GM15510 (cell line): ENCODE measurements around the gene TRAF5.

Experiments
- POLR2A ChIP-seq: IDR thresholded peaks from 3 replicates; pipeline ENCODE4 v1.6.1; 2011; ENCODE audit warnings: borderline replicate concordance; ENCODE audit not compliant: insufficient read length; ENCODE audit errors: extremely low read depth

Gene TRAF5, protein sequence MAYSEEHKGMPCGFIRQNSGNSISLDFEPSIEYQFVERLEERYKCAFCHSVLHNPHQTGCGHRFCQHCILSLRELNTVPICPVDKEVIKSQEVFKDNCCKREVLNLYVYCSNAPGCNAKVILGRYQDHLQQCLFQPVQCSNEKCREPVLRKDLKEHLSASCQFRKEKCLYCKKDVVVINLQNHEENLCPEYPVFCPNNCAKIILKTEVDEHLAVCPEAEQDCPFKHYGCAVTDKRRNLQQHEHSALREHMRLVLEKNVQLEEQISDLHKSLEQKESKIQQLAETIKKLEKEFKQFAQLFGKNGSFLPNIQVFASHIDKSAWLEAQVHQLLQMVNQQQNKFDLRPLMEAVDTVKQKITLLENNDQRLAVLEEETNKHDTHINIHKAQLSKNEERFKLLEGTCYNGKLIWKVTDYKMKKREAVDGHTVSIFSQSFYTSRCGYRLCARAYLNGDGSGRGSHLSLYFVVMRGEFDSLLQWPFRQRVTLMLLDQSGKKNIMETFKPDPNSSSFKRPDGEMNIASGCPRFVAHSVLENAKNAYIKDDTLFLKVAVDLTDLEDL

DNA sequence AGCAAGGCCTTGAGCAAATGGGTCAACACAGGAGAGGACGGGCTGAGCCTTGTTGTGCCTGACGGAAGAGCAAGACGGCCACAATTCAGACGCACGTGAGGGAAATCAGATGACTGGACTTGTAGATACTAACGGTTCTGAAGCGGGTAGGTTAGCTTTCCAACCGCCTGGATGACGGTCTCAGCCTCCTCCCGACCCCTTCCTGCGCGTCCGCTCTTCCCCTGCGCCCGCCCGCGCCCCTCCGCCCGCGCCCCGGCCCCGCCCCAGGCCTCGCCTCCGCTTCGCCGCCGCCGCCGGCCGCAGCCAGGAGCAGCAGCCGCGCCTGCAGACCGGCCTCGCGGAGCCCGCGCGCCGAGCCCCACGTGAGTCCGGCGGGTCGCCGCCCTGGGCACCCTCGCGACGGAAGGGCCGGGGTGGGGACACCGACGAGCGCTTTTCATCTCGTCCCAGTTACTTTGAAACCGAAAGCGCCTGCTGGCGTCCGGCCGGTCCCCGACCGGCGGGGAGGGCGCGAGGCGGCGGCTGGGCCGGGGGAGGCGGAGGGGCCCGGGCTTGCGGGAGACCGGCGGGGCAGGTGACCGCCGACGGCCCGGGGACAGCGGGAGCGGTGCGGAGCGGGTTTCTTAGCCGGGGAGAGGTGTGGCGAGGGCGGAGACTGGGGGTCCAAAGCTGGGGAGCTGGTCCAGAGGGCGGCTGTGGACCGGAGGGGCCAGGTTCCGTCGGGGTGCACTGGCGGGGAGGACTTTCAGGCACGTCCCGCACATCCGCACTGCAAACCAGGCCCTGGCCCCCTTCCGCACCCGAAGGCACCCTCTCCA is at the start of gene TRAF5:
Gene TRAF5, plus strand, starts transcription at position 306 of the 818 bp plus-strand sequence. CDS start 26,407 bp downstream, outside the sequence.
- TF ChIP-seq POLR2A = peak; percentile 81

DNA sequence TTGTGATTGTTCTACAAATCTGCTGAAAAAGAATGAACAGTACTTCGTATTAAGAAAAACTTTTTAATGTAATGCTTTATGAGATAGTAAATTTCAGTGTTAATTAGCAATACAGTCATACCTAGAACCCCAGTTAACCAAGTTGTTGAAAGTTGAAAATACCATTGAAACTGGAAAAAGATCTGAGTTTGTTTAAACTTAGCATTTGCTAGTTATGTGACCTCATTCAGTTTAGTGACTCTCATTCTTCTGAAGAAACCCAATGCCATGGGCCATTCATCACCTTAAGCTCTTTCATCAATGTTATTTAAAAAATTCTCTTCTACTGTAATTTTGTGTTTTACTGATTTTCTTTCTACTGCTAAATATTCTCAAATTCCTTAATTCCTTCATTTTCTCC is 47.3 kb upstream of the TRAF5 start:
- no peak for TF ChIP-seq POLR2A

DNA sequence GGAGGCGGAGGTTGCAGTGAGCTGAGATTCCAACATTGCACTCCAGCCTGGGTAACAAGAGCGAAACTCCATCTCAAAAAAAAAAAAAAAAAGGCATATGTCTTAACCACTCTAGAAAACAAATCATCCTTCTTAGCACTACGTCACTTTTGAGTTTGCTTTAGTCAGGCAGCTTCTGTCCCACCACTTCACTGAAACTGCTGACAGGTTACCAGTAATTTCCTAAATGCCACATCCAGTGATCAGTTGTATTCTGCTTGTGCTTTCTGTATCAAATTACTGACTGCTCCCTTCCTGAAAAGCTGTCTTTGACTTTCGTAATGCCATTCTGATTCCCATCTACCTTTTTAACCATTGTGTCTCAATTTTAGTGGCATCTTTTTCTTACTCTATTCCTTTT is 45.7 kb upstream of the TRAF5 start:
- TF ChIP-seq POLR2A = no peak

DNA sequence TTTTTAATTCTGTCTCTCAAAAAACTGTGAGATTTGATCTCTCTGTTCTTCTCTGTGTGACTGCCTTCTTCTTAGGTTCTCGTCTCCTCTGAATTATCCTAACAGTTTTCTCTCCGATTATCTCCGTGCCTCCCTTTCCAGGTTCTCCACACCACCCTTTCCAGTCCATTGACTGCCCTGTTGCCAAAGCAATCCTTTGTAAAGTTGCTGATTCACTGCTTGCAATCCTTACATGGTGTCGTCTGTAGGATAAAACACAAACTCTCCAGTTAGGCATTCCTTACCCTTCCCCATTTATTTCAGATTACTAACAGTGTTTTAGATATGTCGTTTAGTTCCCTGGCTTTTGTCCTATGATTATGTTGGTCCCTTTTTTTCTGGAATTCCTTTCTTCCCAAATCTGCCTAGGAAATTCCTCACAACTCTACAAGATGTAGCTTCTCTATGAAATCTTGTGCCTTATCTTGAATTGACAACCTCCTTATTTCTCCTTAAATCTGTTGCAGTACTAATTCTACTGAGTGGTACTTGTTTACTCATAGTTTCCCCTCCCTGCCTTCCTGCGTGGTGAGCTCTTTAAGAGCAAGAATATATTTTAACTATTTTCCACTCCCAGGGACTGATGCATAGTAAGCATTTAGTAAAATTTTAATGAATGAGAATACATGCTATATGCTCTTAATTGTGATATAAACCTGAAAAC is 45.2 kb upstream of the TRAF5 start:
- no peak for TF ChIP-seq POLR2A

DNA sequence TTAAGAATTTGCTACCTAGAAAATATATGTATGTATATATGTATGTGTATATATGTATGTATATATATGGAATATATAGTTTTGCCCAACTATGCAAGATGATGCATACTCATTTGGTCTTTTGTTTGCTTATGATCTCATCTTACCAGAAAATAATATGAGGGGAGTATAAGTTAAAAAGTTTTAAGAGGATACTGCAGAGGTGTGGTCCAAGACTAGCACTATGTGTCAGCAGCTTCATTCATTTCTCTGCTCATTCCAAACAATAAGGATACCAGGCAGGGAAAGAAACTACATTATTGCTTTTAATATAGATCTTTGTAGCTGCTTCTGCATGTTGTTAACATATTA is 44.6 kb upstream of the TRAF5 start:
- TF ChIP-seq POLR2A = no peak

DNA sequence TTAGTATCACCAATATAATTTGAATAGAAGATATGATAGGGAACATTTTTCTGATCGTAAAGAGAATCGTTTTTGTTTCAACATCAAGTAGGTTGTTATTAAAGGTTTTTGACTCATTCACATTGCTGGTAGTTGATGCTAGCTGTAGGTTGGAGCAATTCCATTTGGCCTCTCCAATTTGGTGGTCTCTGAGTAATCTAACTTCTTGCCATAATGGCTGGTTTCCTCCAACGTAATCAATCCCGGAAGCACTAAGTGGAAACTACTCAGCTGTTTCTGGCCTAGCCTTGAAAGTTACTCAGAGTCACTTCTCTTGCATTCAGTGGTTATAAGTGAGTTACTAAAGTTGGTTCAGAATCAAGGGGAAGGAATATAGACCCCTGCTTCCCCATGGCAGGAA is 41.4 kb upstream of the TRAF5 start:
- no peak for TF ChIP-seq POLR2A

DNA sequence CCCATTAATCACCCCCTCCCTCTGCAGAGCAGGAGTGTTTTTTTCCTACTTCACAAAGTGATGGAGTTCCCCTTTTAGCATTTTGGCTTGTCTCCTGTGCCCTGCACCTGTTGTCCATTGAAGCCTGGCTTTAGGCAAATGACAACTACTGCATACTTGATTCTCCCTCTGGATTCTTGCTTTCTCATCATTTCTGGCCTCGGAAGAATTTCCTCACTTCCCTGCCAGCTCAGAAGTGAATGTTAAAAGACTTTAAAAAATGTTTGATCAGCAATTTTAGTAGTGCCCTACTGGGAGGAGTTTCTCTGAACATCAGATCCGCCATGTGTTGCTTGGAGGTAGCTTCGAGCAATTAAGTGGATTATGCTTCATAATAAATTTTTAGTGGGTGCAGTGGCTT is 39.4 kb upstream of the TRAF5 start:
- TF ChIP-seq POLR2A = no peak

DNA sequence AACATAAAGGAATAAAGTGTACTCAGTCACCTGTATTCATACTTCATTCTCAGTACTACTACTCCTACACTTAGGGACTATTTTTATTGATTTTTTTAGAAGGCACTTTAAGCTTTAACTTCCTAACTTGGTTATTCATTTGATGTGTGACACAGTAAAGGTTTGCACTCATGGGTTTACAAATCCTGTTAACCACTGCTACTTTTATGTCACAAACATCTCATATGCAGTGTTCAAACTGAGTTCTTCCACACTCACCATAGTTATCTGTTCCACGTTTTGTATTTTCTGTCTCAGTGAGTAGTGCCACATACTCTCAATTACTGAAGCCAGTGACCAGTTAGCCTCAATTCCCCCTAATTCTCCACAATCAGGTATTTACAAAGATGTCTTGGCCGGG is 34.2 kb upstream of the TRAF5 start:
- TF ChIP-seq POLR2A = no peak

DNA sequence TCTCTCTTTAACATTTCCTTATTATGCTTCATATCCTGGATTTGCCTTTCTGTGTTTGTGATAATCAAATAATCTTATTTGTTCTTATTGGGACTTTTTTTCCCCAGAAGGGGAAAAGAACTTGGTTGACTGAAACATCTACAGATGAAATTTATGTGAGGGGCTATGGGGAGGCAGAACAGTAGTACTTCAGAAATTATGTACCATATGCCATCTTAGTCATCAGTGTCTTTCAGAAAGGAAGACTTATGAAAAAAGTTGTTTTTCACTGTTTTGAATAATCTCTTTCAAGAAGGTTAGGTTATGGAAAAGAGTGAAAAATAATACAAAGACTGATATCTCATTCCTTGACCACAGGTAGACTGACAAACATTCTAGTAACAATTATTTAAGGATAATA is 30.2 kb upstream of the TRAF5 start:
- no peak for TF ChIP-seq POLR2A

DNA sequence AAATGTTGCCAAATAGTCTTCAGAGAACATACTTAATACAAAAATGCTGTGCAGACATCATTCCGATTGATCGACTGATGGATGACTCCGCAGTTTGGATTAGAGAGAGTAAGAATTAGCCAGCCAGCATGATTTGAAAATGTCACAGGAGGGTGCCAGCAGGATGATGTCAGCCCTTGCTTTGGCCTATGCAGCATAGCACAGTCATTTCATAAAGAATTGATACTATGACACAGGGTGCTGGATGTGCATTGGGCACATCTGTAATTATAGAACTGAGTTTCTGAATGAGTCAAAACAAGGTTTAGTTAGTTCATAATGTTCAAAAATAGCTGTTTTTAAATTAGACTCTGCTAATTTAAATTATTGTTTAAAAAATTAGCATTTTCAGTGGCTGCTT is 21.6 kb upstream of the TRAF5 start:
- TF ChIP-seq POLR2A = no peak

DNA sequence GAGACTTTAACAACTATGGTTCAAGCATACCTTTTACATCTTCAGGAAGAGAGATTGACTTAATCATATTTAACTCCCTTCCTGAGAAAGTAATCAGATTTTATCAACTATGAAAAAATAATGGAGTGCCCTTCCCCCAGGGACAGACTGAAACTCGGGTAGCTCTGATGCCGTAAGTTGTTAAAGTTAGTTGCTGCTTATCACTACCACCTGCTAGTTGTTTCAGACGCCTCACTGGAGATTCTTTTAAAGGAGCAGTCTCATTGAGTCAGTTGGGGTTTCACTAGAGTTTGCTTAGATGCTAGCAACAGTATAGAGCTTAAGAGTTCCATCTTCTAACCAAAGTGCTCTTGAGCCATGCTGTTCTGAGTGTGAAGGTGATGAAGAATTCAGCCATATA is 17.0 kb upstream of the TRAF5 start:
- no peak for TF ChIP-seq POLR2A

DNA sequence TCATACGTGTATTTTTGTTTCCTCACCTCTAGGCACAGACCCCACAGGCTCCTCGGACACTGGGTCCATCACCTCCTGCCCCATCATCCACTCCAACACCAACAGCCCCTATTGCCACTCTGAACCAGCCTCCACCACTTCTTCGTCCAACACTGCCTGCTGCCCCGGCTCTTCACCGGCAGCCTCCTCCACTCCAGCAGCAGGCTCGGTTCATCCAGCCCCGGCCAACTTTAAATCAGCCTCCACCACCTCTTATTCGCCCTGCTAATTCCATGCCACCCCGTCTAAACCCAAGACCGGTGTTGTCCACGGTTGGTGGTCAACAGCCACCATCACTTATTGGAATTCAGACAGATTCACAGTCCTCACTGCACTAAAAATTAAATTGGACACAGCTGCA is 13.2 kb upstream of the TRAF5 start:
- TF ChIP-seq POLR2A = no peak

DNA sequence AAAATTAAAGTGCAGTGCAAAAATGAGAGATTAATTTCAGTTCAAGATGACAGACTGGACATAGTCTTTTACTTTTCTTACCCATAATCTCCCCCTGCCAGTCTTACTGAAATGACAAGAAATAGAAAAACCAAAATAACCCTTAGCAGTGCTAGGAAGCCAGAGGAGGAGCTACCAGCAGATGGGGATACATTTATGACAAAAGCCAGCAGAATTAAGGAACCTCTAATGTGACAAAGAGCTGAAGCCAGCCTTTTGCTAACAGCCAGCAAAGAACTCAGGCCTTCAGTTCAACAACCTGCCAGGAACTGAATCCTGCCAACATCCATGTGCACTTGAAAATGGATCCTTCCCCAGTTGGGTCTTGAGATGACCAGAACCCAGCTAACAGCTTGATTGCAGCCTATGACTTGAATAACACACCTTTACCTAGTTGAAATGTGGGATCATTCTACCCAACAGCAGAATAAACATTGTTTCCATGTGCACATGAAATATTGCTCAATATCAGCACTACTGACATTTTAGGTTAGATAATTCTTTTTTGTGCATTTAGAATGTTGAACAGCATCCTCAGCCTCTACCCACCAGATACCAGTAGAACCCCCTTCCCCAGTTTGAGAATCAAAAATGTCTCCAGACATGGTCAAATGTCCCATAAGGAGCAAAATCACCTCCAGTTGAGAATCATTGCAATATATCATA is 7.9 kb upstream of the TRAF5 start:
- TF ChIP-seq POLR2A = no peak

DNA sequence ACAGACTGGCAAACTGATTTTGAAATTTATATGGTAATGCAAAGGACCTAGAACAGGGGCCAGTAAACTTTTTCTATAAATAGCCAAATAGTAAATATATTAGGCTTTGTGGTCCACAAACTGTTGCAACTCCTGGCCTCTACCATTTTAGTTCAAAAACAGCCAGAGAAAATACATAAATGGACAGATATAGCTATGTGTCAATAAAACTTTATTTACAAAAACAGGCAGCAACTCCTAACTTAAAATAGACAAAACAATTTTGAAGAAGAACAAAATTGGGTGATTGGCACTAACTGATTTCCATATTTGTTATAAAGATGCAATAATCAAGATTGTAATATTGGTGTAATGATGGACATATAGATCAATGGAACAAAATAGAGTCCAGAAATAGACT is 6.7 kb upstream of the TRAF5 start:
- no peak for TF ChIP-seq POLR2A
